Vein endothelial cell (primary cell): ENCODE measurements around the gene ICA1L. TPM values are rescaled to one million over a fixed set of nuclear protein-coding genes. Genes with fewer than 3 reads are reported as not detected.

Experiments
- total RNA-seq: library from RNA; depleted of rRNA; stranded (reverse); fragments of >200 nt; gene quantifications from 2 replicates; pipeline ENCODE4 v1.2.3, GENCODE V29; 2012

The ICA1L gene
- 2.0 and 3.1 TPM in 2 replicates for total RNA-seq

DNA sequence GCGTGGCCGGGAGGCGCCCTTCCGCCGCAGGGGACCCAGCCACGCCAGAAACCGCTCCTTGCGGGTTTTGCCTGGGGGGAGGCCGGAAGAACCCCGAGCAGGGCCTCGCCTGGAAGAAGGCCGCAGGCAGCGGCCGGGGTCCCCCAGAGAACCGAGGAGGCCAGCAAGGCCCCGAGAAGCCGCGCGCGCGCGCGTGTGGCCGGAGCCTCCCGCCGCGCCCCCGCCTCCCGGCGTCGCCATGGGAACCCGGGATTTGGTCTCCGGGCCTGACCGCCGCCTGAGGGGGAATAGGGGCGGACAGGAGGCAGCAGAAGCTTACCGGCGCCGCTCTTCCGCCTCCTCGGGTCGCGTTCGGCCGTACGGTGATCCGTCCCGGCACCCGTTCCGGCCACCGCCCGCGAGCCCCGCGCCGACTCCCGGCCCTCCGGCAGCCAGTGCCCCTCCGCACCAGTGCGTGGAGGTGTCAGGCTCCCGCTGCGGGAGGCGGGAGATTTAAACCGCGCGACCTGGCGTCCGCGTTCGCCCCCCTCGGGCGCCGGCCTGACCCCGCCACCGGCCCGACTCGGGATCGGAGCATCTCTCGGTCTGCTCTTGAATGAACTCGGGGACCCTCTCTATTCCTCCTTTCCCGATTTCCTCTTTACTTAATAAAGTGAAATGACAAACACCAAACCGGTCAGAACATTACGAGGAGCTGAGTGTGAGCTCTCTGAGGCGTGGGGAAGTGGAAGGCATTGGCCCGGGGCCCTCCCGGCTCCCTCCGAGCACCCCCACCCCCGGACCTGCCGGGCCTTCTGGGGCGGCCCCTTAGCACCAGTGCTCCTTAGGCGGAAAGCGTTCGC lies at the start of gene ICA1L:
Gene ICA1L, minus strand, starts transcription at position 467 of the 842 bp plus-strand sequence. CDS start 42,757 bp downstream, outside the sequence.

DNA sequence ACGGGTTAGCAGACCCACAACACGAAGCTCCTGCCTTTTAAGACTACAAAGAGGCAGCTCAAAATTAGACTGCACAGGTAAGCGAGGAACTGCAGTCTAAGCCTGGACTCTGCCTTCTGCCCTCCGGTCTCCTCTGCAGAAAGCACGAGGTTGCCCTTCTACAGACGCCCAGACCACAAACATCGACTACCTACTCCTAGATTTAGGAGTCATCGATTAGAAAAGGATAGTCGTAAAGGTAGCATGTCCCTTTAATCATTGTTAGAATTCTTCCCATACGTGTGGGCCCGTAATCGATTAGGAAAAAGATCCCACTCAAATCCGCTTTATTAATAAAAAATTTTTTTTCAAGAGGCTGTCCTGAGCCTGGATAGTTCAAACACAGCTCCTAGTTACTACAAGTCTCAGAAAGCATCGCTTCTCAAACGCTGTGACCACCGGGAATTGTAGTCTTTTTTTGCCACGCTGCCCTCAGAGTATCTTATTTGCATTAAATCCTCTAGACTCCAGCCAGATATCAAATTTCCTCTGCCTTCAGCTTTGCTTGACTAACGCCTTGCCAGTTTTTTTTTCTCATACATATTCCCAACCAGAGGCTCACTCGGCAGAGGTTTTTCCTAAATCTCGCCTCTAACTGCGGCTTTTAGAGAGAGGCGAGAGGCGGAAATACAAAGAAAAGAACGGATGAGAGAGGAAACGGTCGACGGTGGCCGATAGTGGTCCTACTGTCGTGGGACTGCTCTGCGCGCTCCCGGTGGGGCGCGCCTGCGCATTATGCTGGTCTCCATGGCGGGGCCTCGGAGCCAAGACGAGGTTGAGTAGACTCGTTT lies 40.2 kb upstream of the ICA1L start, which contains the start of the genes CARF and WDR12:
Gene CARF, plus strand, starts transcription at position 764 of the 830 bp plus-strand sequence. CDS start 29,628 bp downstream, outside the sequence.
Gene WDR12, minus strand, starts transcription at position 162 of the 830 bp plus-strand sequence. CDS start 197 bp downstream, outside the sequence.

Other genes starting within 250 kb of the ICA1L start
- 2.1 and 2.6 TPM in 2 replicates for gene FAM117B, start 236.8 kb downstream of the ICA1L start, total RNA-seq
- gene WDR12, start 39.9 kb upstream of the ICA1L start, total RNA-seq: 30.4 and 31.0 TPM in 2 replicates
- gene CARF, start 40.5 kb upstream of the ICA1L start, total RNA-seq: 4.9 and 6.2 TPM in 2 replicates
- 24.5 and 32.7 TPM in 2 replicates for gene NBEAL1, start 143.1 kb upstream of the ICA1L start, total RNA-seq